NCI-H146 treated with DMSO at 0.1 percent for 48 hours (cell line): ENCODE measurements around the gene CD320.

ENCODE experiments used
- DNase-seq: peaks from one replicate; lab custom pipeline; 2025; ENCODE audit not compliant: unreplicated experiment; lab: John Stamatoyannopoulos, UW

Gene CD320

DNA sequence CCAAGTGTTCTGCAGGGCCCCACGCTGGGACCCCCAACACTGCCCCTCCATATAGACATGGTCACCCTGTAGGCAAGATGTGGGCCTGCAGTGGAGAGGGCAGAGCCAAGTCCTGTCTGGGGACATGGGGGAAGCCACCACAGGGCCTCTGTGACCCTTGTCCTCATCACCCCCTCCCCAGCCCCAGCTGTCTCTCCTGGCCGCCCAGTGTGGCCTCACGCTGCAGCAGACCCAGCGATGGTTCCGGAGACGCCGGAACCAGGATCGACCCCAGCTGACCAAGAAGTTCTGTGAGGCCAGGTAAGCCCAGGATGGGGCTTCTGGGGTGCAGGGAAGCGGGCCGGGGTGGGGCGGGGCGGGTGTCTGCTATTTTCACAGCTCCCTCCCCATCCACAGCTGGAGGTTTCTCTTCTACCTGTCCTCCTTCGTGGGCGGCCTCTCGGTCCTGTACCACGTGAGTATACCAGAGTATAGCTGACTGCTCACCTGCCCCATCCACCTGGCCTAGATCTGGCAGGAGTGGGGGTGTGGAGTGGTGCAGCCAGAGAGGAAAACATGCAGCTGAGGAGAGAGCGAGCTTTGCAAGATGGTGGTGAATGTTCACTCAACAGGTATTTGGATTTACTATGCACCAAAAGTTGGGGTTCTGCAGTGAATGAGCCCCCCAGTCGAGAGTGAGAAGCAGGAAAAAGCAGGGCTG, 52.6 kb downstream of the CD320 start:
- DNase-seq = no peak

DNA sequence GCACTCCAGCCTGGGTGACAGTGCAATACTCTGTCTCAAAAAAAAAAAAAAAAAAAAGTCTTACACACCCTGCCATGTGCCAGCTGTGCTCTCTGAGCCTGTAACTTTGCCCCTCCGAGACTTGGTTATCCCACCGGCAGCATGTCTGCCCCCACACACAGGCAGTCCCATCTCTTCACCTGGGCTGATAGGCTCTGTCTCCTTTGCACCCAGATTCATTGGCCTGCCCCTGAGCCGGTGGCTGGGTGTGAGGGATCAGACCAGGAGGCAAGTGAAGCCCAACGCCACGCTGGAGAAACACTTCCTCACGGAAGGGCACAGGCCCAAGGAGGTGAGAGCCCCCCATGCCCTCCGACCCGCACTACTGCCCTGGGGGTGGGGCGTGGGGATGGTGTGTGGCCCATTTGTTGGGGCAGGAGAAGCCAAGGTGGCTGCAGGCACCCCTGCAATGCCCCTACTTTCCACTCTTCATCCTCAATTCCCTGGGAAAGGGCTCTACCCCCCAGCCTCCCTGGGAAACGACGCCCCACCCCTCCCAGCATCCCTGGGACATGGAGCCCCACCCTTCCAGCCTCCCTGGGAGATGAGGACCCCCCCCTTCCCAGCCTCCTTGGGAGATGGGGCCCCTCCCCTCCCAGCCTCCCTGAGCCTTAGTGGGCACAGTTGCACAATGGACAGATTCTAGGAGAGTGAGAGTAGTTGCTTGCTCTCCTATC, 53.7 kb downstream of the CD320 start:
- DNase-seq = no peak

DNA sequence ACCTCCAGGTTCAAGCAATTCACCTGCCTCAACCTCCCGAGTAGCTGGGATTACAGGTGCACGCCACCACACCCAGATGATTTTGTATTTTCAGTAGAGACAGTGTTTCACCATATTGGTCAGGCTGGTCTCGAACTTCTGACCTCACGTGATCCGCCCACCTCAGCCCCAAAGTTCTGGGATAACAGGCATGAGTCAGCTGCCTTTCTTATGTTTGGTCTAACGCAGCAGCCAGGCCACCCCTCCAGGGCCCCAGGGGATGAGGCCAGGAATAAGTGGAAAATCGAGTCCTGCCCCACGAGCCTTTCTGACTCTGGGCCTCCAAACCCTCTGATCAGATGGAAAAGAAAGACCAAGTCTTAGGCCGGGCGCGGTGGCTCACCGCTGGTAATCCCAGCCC, 54.5 kb downstream of the CD320 start:
- no peak for DNase-seq

DNA sequence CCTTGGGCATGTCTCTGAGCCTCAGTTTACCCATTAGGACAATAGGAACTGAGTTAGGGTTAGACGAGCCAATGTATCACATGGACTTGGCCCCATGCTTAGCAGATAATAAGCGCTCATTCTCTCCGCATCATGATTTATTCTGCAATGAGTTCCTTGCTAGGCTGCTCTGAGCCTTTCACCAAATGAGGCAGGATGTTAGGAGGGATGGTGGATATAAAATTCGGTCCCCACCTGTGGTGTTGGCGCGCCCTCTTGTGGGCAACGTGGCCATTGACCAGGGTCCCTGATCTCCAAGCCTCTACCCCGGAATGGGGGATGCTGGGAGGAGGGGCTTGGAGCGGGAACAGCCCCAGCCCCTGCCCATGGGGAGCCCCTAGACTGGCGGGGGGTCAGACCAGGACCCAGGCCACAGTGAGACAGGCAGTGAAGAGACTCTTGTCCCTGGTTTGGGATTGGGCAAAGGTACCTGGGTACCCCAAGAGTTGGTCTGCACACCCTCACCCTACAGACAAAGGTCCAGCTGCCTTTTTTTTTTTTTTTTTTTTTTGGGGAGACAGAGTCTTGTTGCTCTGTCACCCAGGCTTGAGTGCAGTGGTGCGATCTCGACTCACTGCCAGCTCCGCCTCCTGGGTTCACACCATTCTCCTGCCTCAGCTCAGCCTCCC, 55.1 kb downstream of the CD320 start:
- DNase-seq = no peak
